HG03139 (cell line): ENCODE measurements around the gene SLC33A1.
"Not testable (repeated sequence)": the region's sequence is repeated elsewhere in the genome, so short reads cannot be mapped to it uniquely, and the experiment has no call there.

Source experiments
- ATAC-seq: cut with Tn5 transposase; IDR thresholded peaks from one replicate; pipeline ENCODE4 v1.9.1; 2021; ENCODE audit not compliant: unreplicated experiment

SLC33A1 gene

GRCh38 chr3:155854141-155854940, at the start of gene SLC33A1:
TSS of gene SLC33A1 (minus strand) at chr3:155854427. CDS start at chr3:155853997, 430 bp downstream.
- peak; percentile 93 for ATAC-seq

GRCh38 chr3:155895379-155895900, 41.2 kb upstream of the SLC33A1 start:
- no peak for ATAC-seq

GRCh38 chr3:155891321-155891720, 37.1 kb upstream of the SLC33A1 start:
- ATAC-seq = no peak

- ATAC-seq = no peak
Observed at GRCh38 chr3:155890671-155891190, 36.5 kb upstream of the SLC33A1 start.

- ATAC-seq = no peak
Observed at GRCh38 chr3:155889952-155890351, 35.7 kb upstream of the SLC33A1 start.

GRCh38 chr3:155889212-155889611, 35.0 kb upstream of the SLC33A1 start:
- ATAC-seq = no peak

GRCh38 chr3:155886915-155887314, 32.7 kb upstream of the SLC33A1 start:
- ATAC-seq = no peak

DNA sequence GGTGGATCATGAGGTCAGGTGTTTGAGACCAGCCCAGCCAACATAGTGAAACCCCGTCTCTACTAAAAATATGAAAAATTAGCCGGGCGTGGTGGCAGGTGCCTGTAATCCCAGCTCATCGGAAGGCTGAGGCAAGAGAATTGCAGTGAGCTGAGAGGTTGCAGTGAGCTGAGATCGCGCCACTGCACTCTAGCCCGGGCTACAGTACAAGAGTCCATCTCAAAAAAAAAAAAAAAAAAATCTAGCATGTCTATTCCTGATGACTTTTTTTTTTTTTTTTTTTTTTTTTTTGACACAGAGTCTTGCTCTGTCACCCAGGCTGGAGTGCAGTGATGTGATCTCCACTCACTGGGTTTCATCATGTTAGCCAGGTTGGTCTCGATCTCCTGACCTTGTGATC, 32.1 kb upstream of the SLC33A1 start:
- not testable (repeated sequence) for ATAC-seq

DNA sequence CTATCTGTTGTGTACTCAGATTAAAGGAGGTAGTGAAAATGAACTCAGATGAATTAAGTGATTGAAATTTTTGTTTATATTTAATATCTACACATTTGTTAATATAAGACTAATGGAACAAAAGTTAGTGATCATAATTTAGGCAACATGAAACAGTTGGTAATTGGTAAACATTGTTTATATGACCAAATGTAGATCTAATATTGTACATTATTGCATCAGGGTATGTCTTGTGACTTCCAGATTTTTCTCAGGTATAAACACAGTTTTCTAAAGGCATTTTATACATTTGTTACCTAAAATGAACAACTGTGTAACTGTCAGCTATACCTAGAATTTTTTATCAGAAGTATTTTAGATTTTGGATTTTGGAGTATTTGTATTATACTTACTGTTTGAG, 31.1 kb upstream of the SLC33A1 start:
- ATAC-seq = no peak

DNA sequence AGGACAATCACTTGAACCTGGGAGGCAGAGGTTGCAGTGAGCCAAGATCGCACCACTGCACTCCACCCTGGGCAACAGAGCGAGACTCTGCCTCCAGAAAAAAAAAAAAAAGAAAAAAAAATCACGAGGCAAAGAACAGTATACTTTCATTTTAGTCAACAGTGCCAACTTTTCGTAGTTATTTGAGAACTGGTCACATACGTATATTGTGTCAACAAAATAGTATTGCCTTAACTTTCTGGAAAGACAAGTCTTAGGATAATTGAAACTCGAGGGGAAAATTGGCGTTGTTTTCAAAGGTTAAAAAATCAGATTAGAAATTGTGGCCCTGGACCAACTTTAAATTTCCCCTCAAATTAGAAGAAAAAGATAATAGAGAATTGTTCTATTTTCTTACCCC, 30.1 kb upstream of the SLC33A1 start:
- no peak for ATAC-seq

DNA sequence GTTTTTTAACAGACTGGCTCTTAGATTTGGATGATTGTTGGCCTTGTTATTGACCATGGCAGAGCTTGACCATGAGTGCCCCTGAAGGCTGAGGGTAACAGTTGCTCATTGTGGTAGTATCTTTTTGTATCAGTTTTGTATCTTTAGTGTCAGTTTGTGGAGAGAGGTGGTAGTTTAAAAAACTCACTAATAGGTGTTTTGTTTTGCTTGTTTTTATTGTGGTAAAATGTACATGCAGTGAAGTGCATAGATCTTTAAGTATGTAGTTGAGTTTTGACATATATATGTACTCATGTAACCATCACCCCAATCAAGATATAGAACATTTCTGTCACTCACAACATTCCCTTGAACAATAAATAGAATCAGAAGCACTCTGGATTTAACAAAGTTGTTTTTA, 26.1 kb upstream of the SLC33A1 start:
- no peak for ATAC-seq

GRCh38 chr3:155876503-155876902, 22.3 kb upstream of the SLC33A1 start:
- no peak for ATAC-seq

DNA sequence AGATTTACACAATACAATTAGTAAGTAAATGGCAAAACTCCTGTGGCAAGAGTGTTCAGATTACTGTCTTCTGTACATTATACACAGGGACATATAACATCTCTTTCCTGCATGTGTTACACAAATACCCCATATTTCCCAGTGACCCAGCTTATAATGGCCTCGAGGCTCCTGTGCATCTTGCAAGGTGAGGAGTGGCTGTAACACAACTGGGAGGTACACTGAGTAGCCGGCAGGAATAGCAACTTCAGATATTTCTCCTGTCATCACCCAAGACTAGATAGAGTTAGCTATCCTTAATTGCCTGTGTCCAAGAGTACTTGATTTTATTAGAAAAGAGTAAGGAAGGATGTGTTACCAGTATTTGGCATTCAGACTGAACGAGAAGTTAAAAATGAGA, 21.8 kb upstream of the SLC33A1 start:
- no peak for ATAC-seq

DNA sequence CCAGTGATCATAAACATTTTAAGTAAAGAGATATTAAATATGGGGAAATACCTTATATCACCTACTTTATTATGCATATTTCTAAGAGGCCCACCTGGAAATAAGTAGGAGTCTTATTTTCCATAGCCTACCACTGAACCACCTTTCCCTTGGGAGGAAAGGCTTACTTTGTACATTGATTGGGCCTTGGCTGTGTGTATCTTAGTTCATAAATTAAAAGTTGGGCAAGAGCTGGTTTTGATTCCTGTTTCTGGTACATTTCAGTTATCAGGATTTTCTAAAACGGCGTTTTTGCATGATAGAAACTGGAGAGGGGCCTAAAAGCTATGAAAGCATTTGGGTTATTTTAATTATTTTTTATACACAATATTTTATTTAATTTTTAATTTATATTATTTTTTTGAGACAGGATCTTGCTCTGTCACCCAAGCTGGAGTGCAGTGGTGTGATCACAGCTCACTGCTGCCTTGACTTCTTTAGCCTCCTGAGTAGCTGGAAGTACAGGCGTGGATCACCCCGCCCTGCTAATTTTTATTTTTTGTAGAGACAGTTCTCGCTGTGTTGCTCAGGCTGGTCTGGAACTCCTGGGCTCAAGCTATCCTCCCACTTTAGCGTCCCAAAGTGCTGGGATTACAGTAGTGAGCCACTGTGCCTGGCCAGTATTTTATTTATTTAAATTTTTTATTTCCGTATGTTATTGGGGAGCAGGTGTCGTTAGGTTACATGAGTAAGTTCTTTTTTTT, 18.8 kb upstream of the SLC33A1 start:
- ATAC-seq = no peak

GRCh38 chr3:155871746-155872158, 17.5 kb upstream of the SLC33A1 start:
- no peak for ATAC-seq

DNA sequence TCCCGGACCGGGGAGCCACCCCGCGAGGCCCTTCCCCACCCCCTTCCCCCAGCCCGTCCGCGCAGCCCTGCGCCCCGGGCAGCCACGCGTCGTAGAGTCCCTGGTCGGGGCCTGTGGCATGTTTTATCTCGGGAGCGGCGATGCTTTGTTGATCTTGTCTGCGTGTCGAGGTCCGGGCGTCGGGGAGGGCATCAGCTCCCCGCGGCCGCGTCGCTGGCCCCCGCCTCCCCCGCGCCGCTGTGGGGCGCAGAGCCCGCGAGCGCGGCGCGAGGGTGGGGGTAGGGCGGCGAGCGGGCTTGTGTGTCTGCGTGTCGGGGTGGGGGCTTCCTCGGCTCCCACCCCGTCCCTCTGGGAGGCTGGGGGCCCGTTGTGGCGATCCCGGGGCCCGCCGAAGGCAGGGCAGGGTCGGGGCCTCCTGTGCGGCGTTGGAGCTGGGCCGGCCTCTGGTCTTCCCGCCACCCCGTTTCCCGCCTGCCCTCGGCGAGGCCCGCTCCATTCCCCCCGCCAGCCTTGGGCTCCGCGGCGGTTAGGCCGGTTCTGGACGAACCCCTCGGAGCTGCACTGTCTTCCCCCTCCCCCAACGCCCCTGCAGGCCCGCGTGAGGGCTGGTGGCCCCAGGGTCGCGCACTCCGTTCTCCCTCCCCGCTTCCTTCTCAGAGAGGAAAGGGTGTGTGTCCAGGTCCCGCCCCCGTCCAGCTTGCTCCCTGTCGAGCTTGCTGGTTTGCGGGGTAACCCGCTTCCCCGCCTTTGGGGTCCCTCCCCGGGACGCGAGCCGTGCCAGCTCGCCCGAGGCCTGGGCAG, 16.9 kb upstream of the SLC33A1 start:
- ATAC-seq = peak; percentile 21

- peak; percentile 89 for ATAC-seq
Observed at GRCh38 chr3:155870133-155870944, 16.1 kb upstream of the SLC33A1 start, which contains the start of gene GMPS. TSS of gene GMPS (plus strand) at chr3:155870650. CDS start at chr3:155870871, 221 bp downstream.

- no peak for ATAC-seq
Observed at GRCh38 chr3:155869691-155870090, 15.5 kb upstream of the SLC33A1 start.

- no peak for ATAC-seq
Observed at GRCh38 chr3:155863072-155863784, 9.0 kb upstream of the SLC33A1 start.
